ENCODE data around the gene MYBPC3.
A peak's percentile ranks its signal among the peaks of the same experiment; 100 is the strongest.

Gene MYBPC3

GRCh38 chr11:47352556-47352955 lies at the start of gene MYBPC3:
Gene MYBPC3, minus strand, starts transcription at chr11:47352702. Its CDS starts 55 bp downstream, at chr11:47352647.
- H3K27ac ChIP-seq (ENCODE audit: low read depth in 2 of 2, low read length in 2 of 2), result no peak within 1 kb of the TSS
- H3K9ac ChIP-seq (ENCODE audit: low read depth in 1 of 2, low read length in 2 of 2), result no peak within 1 kb of the TSS
- peaks cover 0 to 5% of the 10 kb centered on the region in 2 donors for H3K4me1 ChIP-seq (ENCODE audit: control insufficient read depth in 2 of 2, insufficient read depth in 2 of 2, low read length in 2 of 2)
- H3K27me3 ChIP-seq (ENCODE audit: control insufficient read depth in 2 of 2, insufficient read depth in 2 of 2, low read length in 2 of 2), result no peaks in the 10 kb centered on the region
- peaks cover 0 to 3% of the 10 kb centered on the region in 2 donors for H3K36me3 ChIP-seq (ENCODE audit: control insufficient read depth in 2 of 2, insufficient read depth in 2 of 2, low read length in 2 of 2)
- no peak within 1 kb of the TSS for H3K4me3 ChIP-seq (ENCODE audit: low read length in 2 of 2)
- H3K9me3 ChIP-seq (ENCODE audit: control insufficient read depth in 2 of 2, low read length in 2 of 2), result no peaks in the 10 kb centered on the region

GRCh38 chr11:47400768-47401279 lies 48.3 kb upstream of the MYBPC3 start:
- Histone ChIP-seq H3K9me3 (ENCODE audit: control insufficient read depth in 2 of 2, low read length in 2 of 2) (no peaks in the 10 kb centered on the region), H3K27ac (ENCODE audit: low read depth in 2 of 2, low read length in 2 of 2) (peak overlapping the region; percentile 27 to 71), H3K27me3 (ENCODE audit: control insufficient read depth in 2 of 2, insufficient read depth in 2 of 2, low read length in 2 of 2) (no peaks in the 10 kb centered on the region), H3K4me1 (ENCODE audit: control insufficient read depth in 2 of 2, insufficient read depth in 2 of 2, low read length in 2 of 2) (peaks cover 8 to 11% of the 10 kb centered on the region in 2 donors), H3K4me3 (ENCODE audit: low read length in 2 of 2) (peak overlapping the region; percentile 0 to 65), H3K9ac (ENCODE audit: low read depth in 1 of 2, low read length in 2 of 2) (peak overlapping the region; percentile 33 to 38), H3K36me3 (ENCODE audit: control insufficient read depth in 2 of 2, insufficient read depth in 2 of 2, low read length in 2 of 2) (no peaks in the 10 kb centered on the region)

- Histone ChIP-seq H3K9me3 (ENCODE audit: control insufficient read depth in 2 of 2, low read length in 2 of 2) (no peaks in the 10 kb centered on the region), H3K4me3 (ENCODE audit: low read length in 2 of 2) (peak overlapping the region; percentile 55 to 75), H3K9ac (ENCODE audit: low read depth in 1 of 2, low read length in 2 of 2) (peak overlapping the region; percentile 54 to 58), H3K36me3 (ENCODE audit: control insufficient read depth in 2 of 2, insufficient read depth in 2 of 2, low read length in 2 of 2) (no peaks in the 10 kb centered on the region), H3K4me1 (ENCODE audit: control insufficient read depth in 2 of 2, insufficient read depth in 2 of 2, low read length in 2 of 2) (peaks cover 9 to 14% of the 10 kb centered on the region in 2 donors), H3K27ac (ENCODE audit: low read depth in 2 of 2, low read length in 2 of 2) (peak overlapping the region in 1 of 2 donors; percentile 80), H3K27me3 (ENCODE audit: control insufficient read depth in 2 of 2, insufficient read depth in 2 of 2, low read length in 2 of 2) (no peaks in the 10 kb centered on the region)
Measured at GRCh38 chr11:47399860-47400767, 47.6 kb upstream of the MYBPC3 start.

- H3K9me3 ChIP-seq (ENCODE audit: control insufficient read depth in 2 of 2, low read length in 2 of 2), result no peaks in the 10 kb centered on the region
- no peak overlapping the region for H3K9ac ChIP-seq (ENCODE audit: low read depth in 1 of 2, low read length in 2 of 2)
- no peaks in the 10 kb centered on the region for H3K27me3 ChIP-seq (ENCODE audit: control insufficient read depth in 2 of 2, insufficient read depth in 2 of 2, low read length in 2 of 2)
- no peak overlapping the region for H3K4me3 ChIP-seq (ENCODE audit: low read length in 2 of 2)
- H3K4me1 ChIP-seq (ENCODE audit: control insufficient read depth in 2 of 2, insufficient read depth in 2 of 2, low read length in 2 of 2), result peaks cover 16 to 27% of the 10 kb centered on the region in 2 donors
- H3K36me3 ChIP-seq (ENCODE audit: control insufficient read depth in 2 of 2, insufficient read depth in 2 of 2, low read length in 2 of 2), result no peaks in the 10 kb centered on the region
- H3K27ac ChIP-seq (ENCODE audit: low read depth in 2 of 2, low read length in 2 of 2), result no peak overlapping the region
Measured at GRCh38 chr11:47398551-47398950, 46.0 kb upstream of the MYBPC3 start.

DNA sequence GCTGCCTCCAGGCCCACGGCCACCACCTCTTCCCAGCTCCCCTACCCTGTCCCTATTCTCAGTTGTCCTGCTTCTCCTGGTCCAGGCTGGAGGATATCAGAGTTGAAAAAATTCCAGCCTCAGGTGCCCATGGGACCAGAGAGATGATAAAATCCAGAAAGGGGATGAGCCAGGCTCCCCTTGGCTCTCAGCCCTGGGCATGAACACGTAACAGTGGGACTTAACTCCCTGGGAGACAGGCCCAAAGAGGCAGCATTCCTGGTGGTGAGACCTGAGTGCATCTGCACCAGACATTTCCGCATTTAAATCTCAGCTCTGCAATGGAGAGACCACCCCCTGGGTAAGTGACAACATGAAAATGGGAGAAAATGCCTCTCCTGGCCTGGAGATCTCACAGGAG lies 45.5 kb upstream of the MYBPC3 start:
- Histone ChIP-seq H3K4me3 (ENCODE audit: low read length in 2 of 2) (no peak overlapping the region), H3K27me3 (ENCODE audit: control insufficient read depth in 2 of 2, insufficient read depth in 2 of 2, low read length in 2 of 2) (no peaks in the 10 kb centered on the region)

DNA sequence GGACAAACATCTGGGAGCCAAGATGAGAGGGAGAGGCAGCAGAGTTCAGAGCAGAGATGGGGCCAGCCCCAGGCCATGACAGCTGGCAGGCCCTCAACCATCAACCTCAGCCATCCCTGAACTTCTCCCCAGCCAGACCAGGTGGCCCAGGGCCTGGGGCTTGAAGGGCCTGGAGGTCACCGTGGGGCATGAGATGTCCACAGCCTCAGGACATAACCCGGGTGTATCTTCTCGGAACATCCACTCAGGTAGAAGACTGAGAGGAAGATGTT lies 43.5 kb upstream of the MYBPC3 start:
- peaks cover 19 to 28% of the 10 kb centered on the region in 2 donors for H3K4me1 ChIP-seq (ENCODE audit: control insufficient read depth in 2 of 2, insufficient read depth in 2 of 2, low read length in 2 of 2)
- no peaks in the 10 kb centered on the region for H3K27me3 ChIP-seq (ENCODE audit: control insufficient read depth in 2 of 2, insufficient read depth in 2 of 2, low read length in 2 of 2)
- no peak overlapping the region for H3K9ac ChIP-seq (ENCODE audit: low read depth in 1 of 2, low read length in 2 of 2)
- H3K36me3 ChIP-seq (ENCODE audit: control insufficient read depth in 2 of 2, insufficient read depth in 2 of 2, low read length in 2 of 2), result no peaks in the 10 kb centered on the region
- no peak overlapping the region for H3K4me3 ChIP-seq (ENCODE audit: low read length in 2 of 2)
- H3K9me3 ChIP-seq (ENCODE audit: control insufficient read depth in 2 of 2, low read length in 2 of 2), result no peaks in the 10 kb centered on the region
- H3K27ac ChIP-seq (ENCODE audit: low read depth in 2 of 2, low read length in 2 of 2), result peak overlapping the region in 1 of 2 donors; percentile 89

More for the DNA sequence above, 45.5 kb upstream of the MYBPC3 start:
- H3K36me3 ChIP-seq (ENCODE audit: control insufficient read depth in 2 of 2, insufficient read depth in 2 of 2, low read length in 2 of 2), result no peaks in the 10 kb centered on the region
- H3K4me1 ChIP-seq (ENCODE audit: control insufficient read depth in 2 of 2, insufficient read depth in 2 of 2, low read length in 2 of 2), result peaks cover 19 to 28% of the 10 kb centered on the region in 2 donors
- H3K9ac ChIP-seq (ENCODE audit: low read depth in 1 of 2, low read length in 2 of 2), result no peak overlapping the region
- H3K9me3 ChIP-seq (ENCODE audit: control insufficient read depth in 2 of 2, low read length in 2 of 2), result no peaks in the 10 kb centered on the region
- no peak overlapping the region for H3K27ac ChIP-seq (ENCODE audit: low read depth in 2 of 2, low read length in 2 of 2)

DNA sequence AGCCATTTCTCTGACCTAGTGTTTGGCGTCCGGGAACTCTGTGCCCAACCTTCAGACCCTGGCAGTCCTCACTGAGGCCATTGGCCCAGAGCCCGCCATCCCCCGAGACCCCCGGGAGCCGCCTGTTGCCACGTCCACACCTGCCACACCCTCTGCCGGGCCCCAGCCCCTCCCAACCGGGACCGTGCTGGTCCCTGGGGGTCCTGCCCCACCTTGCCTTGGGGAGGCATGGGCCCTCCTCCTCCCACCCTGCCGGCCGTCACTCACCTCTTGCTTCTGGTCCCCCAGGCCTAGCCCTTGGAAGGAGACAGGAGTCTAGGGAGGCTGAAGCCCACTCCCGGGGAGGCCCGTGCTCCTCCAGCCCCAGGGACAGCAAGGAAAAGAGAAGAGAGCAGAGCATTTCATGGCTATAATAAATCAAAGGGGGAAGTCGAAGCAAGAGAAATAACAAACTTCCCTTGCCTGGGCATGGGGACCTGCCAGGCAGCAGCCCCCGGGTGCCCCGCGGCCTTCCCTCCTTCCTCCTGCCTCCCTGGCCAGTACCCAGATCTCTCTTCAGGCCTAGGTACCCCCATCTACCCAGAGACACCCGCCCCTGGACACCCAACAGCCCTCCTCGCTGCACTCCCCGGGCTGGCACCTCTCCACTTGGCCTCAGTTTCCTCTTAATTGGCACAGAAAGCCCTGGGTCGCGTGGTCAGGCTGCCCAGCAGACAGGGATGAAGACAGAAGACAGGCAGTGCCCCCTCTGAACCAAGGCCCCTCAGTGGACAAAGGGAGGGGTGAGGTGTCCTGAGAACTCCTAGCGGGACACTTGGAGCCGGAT lies 42.9 kb upstream of the MYBPC3 start:
- H3K9ac ChIP-seq (ENCODE audit: low read depth in 1 of 2, low read length in 2 of 2), result peak overlapping the region; percentile 60

GRCh38 chr11:47394322-47395222 lies 42.1 kb upstream of the MYBPC3 start:
- peaks cover 13 to 18% of the 10 kb centered on the region in 2 donors for H3K4me1 ChIP-seq (ENCODE audit: control insufficient read depth in 2 of 2, insufficient read depth in 2 of 2, low read length in 2 of 2)
- no peaks in the 10 kb centered on the region for H3K9me3 ChIP-seq (ENCODE audit: control insufficient read depth in 2 of 2, low read length in 2 of 2)
- H3K36me3 ChIP-seq (ENCODE audit: control insufficient read depth in 2 of 2, insufficient read depth in 2 of 2, low read length in 2 of 2), result no peaks in the 10 kb centered on the region
- H3K9ac ChIP-seq (ENCODE audit: low read depth in 1 of 2, low read length in 2 of 2), result peak overlapping the region; percentile 60
- no peaks in the 10 kb centered on the region for H3K27me3 ChIP-seq (ENCODE audit: control insufficient read depth in 2 of 2, insufficient read depth in 2 of 2, low read length in 2 of 2)
- H3K27ac ChIP-seq (ENCODE audit: low read depth in 2 of 2, low read length in 2 of 2), result peak overlapping the region; percentile 70 to 89
- peak overlapping the region; percentile 20 to 38 for H3K4me3 ChIP-seq (ENCODE audit: low read length in 2 of 2)

More for the DNA sequence above, 42.9 kb upstream of the MYBPC3 start:
- no peaks in the 10 kb centered on the region for H3K36me3 ChIP-seq (ENCODE audit: control insufficient read depth in 2 of 2, insufficient read depth in 2 of 2, low read length in 2 of 2)
- H3K4me3 ChIP-seq (ENCODE audit: low read length in 2 of 2), result no peak overlapping the region
- H3K27me3 ChIP-seq (ENCODE audit: control insufficient read depth in 2 of 2, insufficient read depth in 2 of 2, low read length in 2 of 2), result no peaks in the 10 kb centered on the region
- H3K27ac ChIP-seq (ENCODE audit: low read depth in 2 of 2, low read length in 2 of 2), result peak overlapping the region; percentile 70 to 89
- H3K4me1 ChIP-seq (ENCODE audit: control insufficient read depth in 2 of 2, insufficient read depth in 2 of 2, low read length in 2 of 2), result peaks cover 16 to 24% of the 10 kb centered on the region in 2 donors
- no peaks in the 10 kb centered on the region for H3K9me3 ChIP-seq (ENCODE audit: control insufficient read depth in 2 of 2, low read length in 2 of 2)

DNA sequence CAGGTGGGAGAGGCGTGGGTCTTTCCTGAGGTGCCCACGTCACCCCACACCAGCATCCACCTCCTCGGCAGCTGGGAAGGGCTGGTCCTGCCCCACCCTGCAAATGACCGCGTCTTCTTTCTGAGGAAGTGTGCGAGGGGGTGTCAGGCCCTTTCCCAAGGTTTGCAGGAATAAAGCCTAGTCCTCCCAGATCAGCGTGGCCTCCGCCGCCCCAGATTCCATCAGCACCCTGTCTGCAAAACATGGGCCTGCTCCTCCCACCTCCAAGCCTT lies 41.5 kb upstream of the MYBPC3 start:
- no peaks in the 10 kb centered on the region for H3K9me3 ChIP-seq (ENCODE audit: control insufficient read depth in 2 of 2, low read length in 2 of 2)
- no peaks in the 10 kb centered on the region for H3K27me3 ChIP-seq (ENCODE audit: control insufficient read depth in 2 of 2, insufficient read depth in 2 of 2, low read length in 2 of 2)
- peaks cover 13 to 17% of the 10 kb centered on the region in 2 donors for H3K4me1 ChIP-seq (ENCODE audit: control insufficient read depth in 2 of 2, insufficient read depth in 2 of 2, low read length in 2 of 2)
- peak overlapping the region; percentile 70 to 89 for H3K27ac ChIP-seq (ENCODE audit: low read depth in 2 of 2, low read length in 2 of 2)
- H3K9ac ChIP-seq (ENCODE audit: low read depth in 1 of 2, low read length in 2 of 2), result peak overlapping the region in 1 of 2 donors; percentile 14
- no peaks in the 10 kb centered on the region for H3K36me3 ChIP-seq (ENCODE audit: control insufficient read depth in 2 of 2, insufficient read depth in 2 of 2, low read length in 2 of 2)
- peak overlapping the region in 1 of 2 donors; percentile 20 for H3K4me3 ChIP-seq (ENCODE audit: low read length in 2 of 2)
